Mesothelial cell of epicardium (in vitro differentiated cells): ENCODE results near the gene AIF1. TPM values are rescaled to one million over a fixed set of nuclear protein-coding genes. Genes with fewer than 3 reads are reported as not detected.

Experiments used
- DNase-seq, 2 experiments: peaks; one replicate each; pipeline ENCODE4 v3.0.0; 2021; ENCODE audit warnings: low spot score in 2 of 2; ENCODE audit not compliant: unreplicated experiment in 2 of 2
- H3K27ac Mint-ChIP-seq: 2 replicates; pipeline ENCODE4 v1.8.0; 2021; ENCODE audit warnings: mixed read lengths
- H3K27me3 Mint-ChIP-seq: 2 replicates; pipeline ENCODE4 v1.8.0; 2021; ENCODE audit warnings: low read depth, mixed read lengths
- H3K36me3 Mint-ChIP-seq: 2 replicates; pipeline ENCODE4 v1.8.0; 2021; ENCODE audit warnings: mixed read lengths
- H3K4me1 Mint-ChIP-seq: 2 replicates; pipeline ENCODE4 v1.8.0; 2021; ENCODE audit warnings: mixed read lengths
- H3K4me3 Mint-ChIP-seq: 2 replicates; pipeline ENCODE4 v1.8.0; 2021; ENCODE audit warnings: mild to moderate bottlenecking, moderate library complexity, mixed read lengths
- H3K9me3 Mint-ChIP-seq: 2 replicates; pipeline ENCODE4 v1.8.0; 2021; ENCODE audit warnings: mixed read lengths
- total RNA-seq: library from RNA; stranded (reverse); gene quantifications from 3 replicates; pipeline ENCODE4 v1.2.1, GENCODE V29; 2021
- TF ChIP-seq, protein P1 (sequence below): fragments of 200-600 bp; sonication (generic); IDR thresholded peaks from one replicate; pipeline ENCODE4 v1.5.0; 2021; ENCODE audit warnings: antibody characterized with exemption; ENCODE audit not compliant: unreplicated experiment

Gene AIF1
- total RNA-seq, 1 donor from 2014 or later, result 6.0 TPM

DNA sequence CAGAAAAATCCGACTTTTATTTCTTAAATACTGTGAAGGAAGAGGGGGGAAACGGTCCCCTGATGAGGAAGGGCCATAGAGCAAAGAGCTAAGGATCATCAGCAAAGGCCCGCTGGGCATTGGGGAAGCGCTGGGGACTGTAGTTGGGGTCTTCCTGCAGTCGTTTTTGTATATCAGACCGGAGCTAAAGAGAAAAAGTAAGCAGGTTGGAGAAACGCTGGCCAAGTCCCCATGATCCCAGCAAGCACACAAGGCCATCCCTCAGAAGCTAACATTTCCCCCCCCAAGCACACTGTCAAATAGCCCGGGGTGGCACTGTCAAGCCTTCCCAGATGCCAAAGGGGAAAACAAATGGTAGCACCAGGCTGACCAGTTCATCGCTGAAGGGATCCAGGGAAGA is 24.0 kb downstream of the AIF1 start:
- Mint-ChIP-seq H3K36me3 (peaks cover 35% of the 10 kb centered on the region), H3K4me1 (no peaks in the 10 kb centered on the region), H3K4me3 (no peak overlapping the region), H3K9me3 (no peaks in the 10 kb centered on the region), H3K27ac (peak overlapping the region; percentile 72), H3K27me3 (no peaks in the 10 kb centered on the region)
- TF ChIP-seq, protein P1, sequence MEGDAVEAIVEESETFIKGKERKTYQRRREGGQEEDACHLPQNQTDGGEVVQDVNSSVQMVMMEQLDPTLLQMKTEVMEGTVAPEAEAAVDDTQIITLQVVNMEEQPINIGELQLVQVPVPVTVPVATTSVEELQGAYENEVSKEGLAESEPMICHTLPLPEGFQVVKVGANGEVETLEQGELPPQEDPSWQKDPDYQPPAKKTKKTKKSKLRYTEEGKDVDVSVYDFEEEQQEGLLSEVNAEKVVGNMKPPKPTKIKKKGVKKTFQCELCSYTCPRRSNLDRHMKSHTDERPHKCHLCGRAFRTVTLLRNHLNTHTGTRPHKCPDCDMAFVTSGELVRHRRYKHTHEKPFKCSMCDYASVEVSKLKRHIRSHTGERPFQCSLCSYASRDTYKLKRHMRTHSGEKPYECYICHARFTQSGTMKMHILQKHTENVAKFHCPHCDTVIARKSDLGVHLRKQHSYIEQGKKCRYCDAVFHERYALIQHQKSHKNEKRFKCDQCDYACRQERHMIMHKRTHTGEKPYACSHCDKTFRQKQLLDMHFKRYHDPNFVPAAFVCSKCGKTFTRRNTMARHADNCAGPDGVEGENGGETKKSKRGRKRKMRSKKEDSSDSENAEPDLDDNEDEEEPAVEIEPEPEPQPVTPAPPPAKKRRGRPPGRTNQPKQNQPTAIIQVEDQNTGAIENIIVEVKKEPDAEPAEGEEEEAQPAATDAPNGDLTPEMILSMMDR, result no peak
- no peak for DNase-seq

DNA sequence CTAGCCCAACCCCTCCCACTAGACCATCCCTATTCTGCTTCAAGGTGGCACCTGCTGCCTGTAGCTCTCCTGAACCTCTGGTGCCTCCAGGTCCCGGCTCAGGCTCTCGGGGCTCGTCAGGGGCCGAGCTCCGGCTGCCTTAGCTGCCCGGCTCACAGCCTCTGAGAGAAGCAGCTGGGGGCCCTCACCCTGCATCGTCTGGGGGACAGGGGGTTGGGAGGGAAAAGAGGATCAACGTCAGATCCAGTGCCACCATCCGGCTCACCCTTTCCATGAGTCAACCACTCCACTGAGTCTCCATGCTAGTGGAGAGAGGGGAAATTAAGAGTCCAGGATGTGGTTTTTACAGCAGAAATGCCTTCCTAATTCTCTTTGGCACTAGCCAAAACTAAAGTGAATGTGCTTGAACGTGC is 24.4 kb downstream of the AIF1 start:
- Mint-ChIP-seq H3K9me3 (no peaks in the 10 kb centered on the region), H3K27me3 (no peaks in the 10 kb centered on the region), H3K4me1 (no peaks in the 10 kb centered on the region), H3K36me3 (peaks cover 33% of the 10 kb centered on the region), H3K4me3 (no peak overlapping the region), H3K27ac (no peak overlapping the region)
- no peak for DNase-seq
- TF ChIP-seq, protein P1, result no peak

DNA sequence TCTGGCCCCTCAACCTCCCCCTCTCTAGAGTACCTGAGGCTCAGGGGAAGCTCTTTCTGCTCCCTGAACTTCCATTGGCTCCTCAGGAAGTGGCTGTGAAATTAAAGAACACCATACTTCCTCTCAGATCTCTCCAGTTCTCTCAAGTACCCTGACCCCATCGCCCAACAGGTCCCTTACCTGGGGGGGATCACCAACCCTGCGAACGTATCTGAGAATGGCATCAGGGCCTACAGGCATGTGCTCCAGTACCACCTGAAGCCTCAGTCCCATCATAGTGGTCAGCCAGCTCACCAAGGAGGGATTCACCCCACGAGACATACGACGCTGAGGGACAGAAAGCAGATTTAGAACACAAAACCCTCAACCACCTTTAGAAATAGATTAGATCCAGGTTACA is 25.6 kb downstream of the AIF1 start:
- TF ChIP-seq, protein P1, result no peak
- no peak overlapping the region for H3K4me3 Mint-ChIP-seq
- no peaks in the 10 kb centered on the region for H3K4me1 Mint-ChIP-seq
- no peaks in the 10 kb centered on the region for H3K27me3 Mint-ChIP-seq
- H3K27ac Mint-ChIP-seq, result no peak overlapping the region
- H3K9me3 Mint-ChIP-seq, result no peaks in the 10 kb centered on the region
- DNase-seq, result no peak
- H3K36me3 Mint-ChIP-seq, result peaks cover 34% of the 10 kb centered on the region

DNA sequence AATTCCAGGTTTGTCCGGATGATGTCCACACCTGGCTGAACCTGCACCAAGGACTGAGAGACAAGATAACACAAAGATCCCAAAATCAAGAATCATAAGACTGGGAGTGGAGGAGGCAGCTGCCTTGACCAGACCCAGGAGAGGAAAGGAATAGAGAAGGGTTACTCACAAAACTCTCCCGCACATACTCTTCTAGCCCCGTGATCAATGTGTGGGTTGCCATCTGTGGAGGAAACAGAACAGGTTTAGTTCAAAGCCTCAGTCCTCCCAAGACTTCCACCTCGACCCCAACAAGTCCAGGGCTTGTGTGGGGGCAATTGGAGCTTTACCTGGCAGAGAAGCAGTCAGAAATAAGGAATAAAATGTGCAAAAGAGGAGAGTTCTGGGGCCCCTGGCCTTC is 26.3 kb downstream of the AIF1 start:
- H3K4me1 Mint-ChIP-seq, result no peaks in the 10 kb centered on the region
- H3K9me3 Mint-ChIP-seq, result no peaks in the 10 kb centered on the region
- no peak overlapping the region for H3K27ac Mint-ChIP-seq
- TF ChIP-seq, protein P1, result no peak
- peaks cover 33% of the 10 kb centered on the region for H3K36me3 Mint-ChIP-seq
- no peak overlapping the region for H3K4me3 Mint-ChIP-seq
- no peaks in the 10 kb centered on the region for H3K27me3 Mint-ChIP-seq
- no peak for DNase-seq

DNA sequence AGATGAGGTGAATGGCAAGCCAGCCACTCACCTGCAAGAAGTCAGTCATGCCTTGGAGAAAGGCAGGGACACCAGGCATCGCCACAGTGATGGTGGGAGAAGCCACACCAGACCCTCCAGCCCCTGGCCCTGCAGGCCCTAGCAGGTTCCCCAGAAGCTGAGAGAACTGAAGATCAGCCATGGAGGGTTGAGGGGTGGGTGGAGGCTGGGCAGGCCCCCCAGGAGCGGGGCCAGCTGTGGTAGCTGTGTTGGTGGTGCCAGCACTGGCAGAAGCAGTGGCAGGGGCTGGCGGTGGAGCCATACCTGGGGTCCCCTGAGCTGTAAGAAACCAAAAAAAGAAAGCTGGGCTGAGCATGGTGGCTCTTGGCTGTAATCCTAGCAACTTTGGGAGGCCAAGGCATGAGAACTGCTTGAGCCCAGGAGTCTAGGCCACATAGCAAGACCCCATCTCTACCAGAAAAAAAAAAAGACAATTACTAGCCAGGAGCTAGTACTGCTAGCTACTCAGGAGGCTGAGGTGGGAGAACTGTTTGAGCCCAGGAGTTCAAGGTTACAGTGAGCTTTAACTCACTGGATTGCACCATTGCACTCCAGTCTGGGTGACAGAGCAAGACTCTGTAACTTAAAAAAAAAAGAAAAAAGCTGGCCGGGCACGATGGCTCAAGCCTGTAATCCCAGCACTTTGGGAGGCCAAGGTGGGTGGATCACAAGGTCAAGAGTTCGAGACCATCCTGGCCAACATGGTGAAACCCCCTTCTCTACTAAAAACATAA is 27.9 kb downstream of the AIF1 start:
- Mint-ChIP-seq H3K9me3 (no peaks in the 10 kb centered on the region), H3K4me3 (no peak overlapping the region), H3K4me1 (no peaks in the 10 kb centered on the region), H3K27me3 (no peaks in the 10 kb centered on the region), H3K36me3 (peaks cover 38% of the 10 kb centered on the region), H3K27ac (no peak overlapping the region)
- DNase-seq, result no peak
- TF ChIP-seq, protein P1, result no peak
